Stomach (tissue), 9 donors: ENCODE data around the gene ABHD12B. TPM values are rescaled to one million over a fixed set of nuclear protein-coding genes. Genes with fewer than 3 reads are reported as not detected.

Source experiments
- DNase-seq, 2 donors: peaks; one replicate each; pipeline versions ENCODE4 v3.0.0 to v3.0.0-alpha.2; 2013 to 2019
- H3K27ac ChIP-seq, 5 donors: fragments of 200-600 bp in 4 of 5; sonication (generic) in 4 of 5; one replicate each; pipeline ENCODE4 v1.5.1; 2013 to 2019; ENCODE audit warnings: mild to moderate bottlenecking in 1 of 5, moderate library complexity in 1 of 5
- H3K27me3 ChIP-seq, 3 donors: fragments of 200-600 bp; sonication (generic); one replicate each; pipeline ENCODE4 v1.5.1; 2017 to 2019; ENCODE audit warnings: mixed run types in 1 of 3
- H3K36me3 ChIP-seq, 4 donors: fragments of 200-600 bp; sonication (generic); 1 replicate in 3 of 4; 2 replicates in 1 of 4; pipeline ENCODE4 v1.5.1; 2016 to 2019
- H3K4me1 ChIP-seq, 4 donors: fragments of 200-600 bp; sonication (generic); one replicate each; pipeline ENCODE4 v1.5.1; 2016 to 2019
- H3K4me3 ChIP-seq, 4 donors: fragments of 200-600 bp; sonication (generic) in 3 of 4; one replicate each; pipeline ENCODE4 v1.5.1; 2016 to 2019; ENCODE audit warnings: mild to moderate bottlenecking in 1 of 4
- H3K9me3 ChIP-seq, 4 donors: fragments of 200-600 bp; sonication (generic); one replicate each; pipeline ENCODE4 v1.5.1; 2016 to 2019
- CTCF ChIP-seq, 7 experiments: fragments of 450-650 bp in 4 of 7; fragments of 200-600 bp in 3 of 7; sonication (generic) in 3 of 7; IDR thresholded peaks; one replicate each; pipeline ENCODE4 v1.5.1; 2016 to 2019; ENCODE audit warnings: antibody characterized with exemption in 7 of 7, control low read depth in 2 of 7, mild to moderate bottlenecking in 1 of 7
- EP300 ChIP-seq: sonication (generic); formaldehyde crosslinking; IDR thresholded peaks from one replicate; pipeline ENCODE4 v1.6.1; 2017; ENCODE audit warnings: antibody characterized with exemption
- POLR2A ChIP-seq, 4 donors: fragments of 450-650 bp; IDR thresholded peaks; one replicate each; pipeline ENCODE4 v1.6.1; 2016; ENCODE audit warnings: antibody characterized with exemption in 4 of 4, control low read depth in 2 of 4, mild to moderate bottlenecking in 1 of 4, moderate library complexity in 1 of 4
- POLR2AphosphoS5 ChIP-seq, 3 donors: sonication (generic); formaldehyde crosslinking; IDR thresholded peaks; one replicate each; pipeline ENCODE4 v1.6.1; 2016; ENCODE audit warnings: antibody characterized with exemption in 3 of 3
- WGBS, 5 donors: extraction: QIAGEN DNeasy Blood & Tissue Kit in 3 of 5; methylation state at CpG; one replicate each; pipeline versions ENCODE4 v1.1.5 to v1.1.7; 2013 to 2018; 5-methylcytosine and 5-hydroxymethylcytosine counted together
- intact Hi-C: fragments of 100-400 bp; cut with DNase I; formaldehyde crosslinking; loops from one replicate; pipeline ENCODE4 v1.15.1; 2023; ENCODE audit warnings: low total_unique reads
- polyA plus RNA-seq, 3 donors: library from polyadenylated mRNA; stranded (reverse); fragments of 200-250 nt; gene quantifications; one replicate each; pipeline ENCODE4 v1.2.3, GENCODE V29; 2013
- total RNA-seq, 5 donors: library from RNA; depleted of rRNA; stranded (reverse); fragments of >200 nt; gene quantifications; one replicate each; pipeline versions ENCODE4 v1.1.0 to v1.2.3, GENCODE V29; 2014 to 2016
- donor health status: healthy with polysubstance abuse.
- donor health status: Bipolar disorder and iron deficiency.
- donor health status: healthy.

Gene ABHD12B
- total and polyA plus RNA-seq, 8 donors: 0.23 TPM; not detected in 7

DNA sequence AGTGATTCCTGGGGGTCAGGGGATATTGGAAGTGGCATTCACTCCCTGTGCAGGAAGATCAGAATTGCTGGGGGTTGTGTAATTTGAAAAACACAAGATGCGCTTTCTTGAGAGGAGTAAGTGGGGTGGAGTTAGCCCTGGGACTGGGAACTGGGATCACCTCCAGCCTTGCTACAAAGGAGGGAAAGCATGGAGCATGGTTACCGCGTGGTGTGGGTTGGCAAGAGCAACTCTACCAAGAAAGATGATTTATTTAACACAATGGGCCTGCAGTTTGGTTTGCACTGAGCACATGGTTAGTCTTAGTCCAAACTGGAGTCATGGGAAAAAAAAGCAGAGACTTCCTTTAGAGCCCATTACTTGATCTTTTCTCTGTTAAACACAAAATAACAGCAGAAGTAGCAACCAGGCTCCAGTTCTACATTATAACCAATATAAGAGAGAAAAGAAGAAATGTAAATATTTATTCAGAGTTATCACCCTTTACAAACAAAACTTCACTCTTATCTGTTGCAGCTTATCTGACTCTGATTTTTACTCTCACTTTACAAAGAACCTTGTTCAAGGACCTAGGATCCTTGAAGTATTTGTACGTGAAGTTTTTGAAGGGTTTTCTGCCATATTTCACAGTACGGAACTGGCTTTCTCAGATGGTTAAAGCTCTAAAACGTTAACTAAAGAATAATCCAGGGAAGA, 38.8 kb upstream of the ABHD12B start:
- peak overlapping the region in 1 of 5 donors; percentile 37 for H3K27ac ChIP-seq
- peaks cover 11 to 43% (median 37%) of the 10 kb centered on the region in 4 donors for H3K4me1 ChIP-seq
- 27 to 60% (median 44%) methylated on average over 6 of the region's 6 CpGs for WGBS, 5 donors
- TF ChIP-seq POLR2AphosphoS5 (IDR thresholded peaks at IDR 0.05) (no peak), CTCF (IDR thresholded peaks at IDR 0.05) (no peak)
- H3K4me3 ChIP-seq: no peak overlapping the region
- peaks cover 0 to 3% (median 0%) of the 10 kb centered on the region in 3 donors for H3K27me3 ChIP-seq
- no peaks in the 10 kb centered on the region for H3K36me3 ChIP-seq
- intact Hi-C loops: no loop called here
- H3K9me3 ChIP-seq: no peaks in the 10 kb centered on the region
- peak; percentile 31 to 32 for DNase-seq

- no peak for DNase-seq
- WGBS, 5 donors: 86 to 90% (median 88%) methylated on average over 5 of the region's 5 CpGs
Measured at GRCh38 chr14:50834802-50835276, 37.0 kb upstream of the ABHD12B start.

DNA sequence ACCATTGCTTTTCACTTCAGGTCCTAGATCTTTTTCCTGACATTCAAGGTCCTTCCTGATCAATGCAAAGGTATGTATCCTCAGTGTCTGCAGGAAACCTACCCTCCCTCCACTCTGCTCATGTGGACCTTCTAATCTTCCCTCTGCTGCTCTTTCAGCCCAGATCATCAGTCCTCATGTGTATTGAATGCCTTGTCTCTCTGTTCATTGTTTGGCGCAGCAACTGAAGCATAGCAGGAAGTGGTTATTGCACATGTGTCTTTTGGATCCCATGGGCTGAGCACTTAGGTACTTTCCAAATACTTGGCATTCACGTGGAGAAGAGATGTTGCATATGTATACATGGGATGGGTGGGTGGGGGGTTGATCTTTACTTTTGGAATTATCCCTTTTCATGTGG, 36.6 kb upstream of the ABHD12B start:
- no peaks in the 10 kb centered on the region for H3K9me3 ChIP-seq
- 53 to 66% (median 57%) methylated on average over 2 of the region's 2 CpGs for WGBS, 5 donors
- H3K27me3 ChIP-seq: peaks cover 0 to 4% (median 0%) of the 10 kb centered on the region in 3 donors
- no peak for TF ChIP-seq EP300
- TF ChIP-seq CTCF (IDR thresholded peaks at IDR 0.05): no peak
- no peak for TF ChIP-seq POLR2AphosphoS5 (IDR thresholded peaks at IDR 0.05)
- no peak for TF ChIP-seq POLR2A (IDR thresholded peaks at IDR 0.05)
- no peak overlapping the region for H3K27ac ChIP-seq
- H3K4me3 ChIP-seq: no peak overlapping the region
- intact Hi-C loops: no loop called here
- DNase-seq: peak in 1 of 2 donors; percentile 43
- peaks cover 11 to 22% (median 19%) of the 10 kb centered on the region in 4 donors for H3K4me1 ChIP-seq
- H3K36me3 ChIP-seq: no peaks in the 10 kb centered on the region

More at GRCh38 chr14:50834802-50835276, 37.0 kb upstream of the ABHD12B start:
- H3K9me3 ChIP-seq: no peaks in the 10 kb centered on the region
- no peaks in the 10 kb centered on the region for H3K36me3 ChIP-seq
- intact Hi-C loops: no loop called here
- peaks cover 11 to 25% (median 22%) of the 10 kb centered on the region in 4 donors for H3K4me1 ChIP-seq
- H3K27me3 ChIP-seq: peaks cover 0 to 4% (median 0%) of the 10 kb centered on the region in 3 donors
- H3K4me3 ChIP-seq: no peak overlapping the region
- no peak overlapping the region for H3K27ac ChIP-seq
- TF ChIP-seq POLR2A (IDR thresholded peaks at IDR 0.05) (no peak), EP300 (no peak), POLR2AphosphoS5 (IDR thresholded peaks at IDR 0.05) (no peak), CTCF (IDR thresholded peaks at IDR 0.05) (no peak)

DNA sequence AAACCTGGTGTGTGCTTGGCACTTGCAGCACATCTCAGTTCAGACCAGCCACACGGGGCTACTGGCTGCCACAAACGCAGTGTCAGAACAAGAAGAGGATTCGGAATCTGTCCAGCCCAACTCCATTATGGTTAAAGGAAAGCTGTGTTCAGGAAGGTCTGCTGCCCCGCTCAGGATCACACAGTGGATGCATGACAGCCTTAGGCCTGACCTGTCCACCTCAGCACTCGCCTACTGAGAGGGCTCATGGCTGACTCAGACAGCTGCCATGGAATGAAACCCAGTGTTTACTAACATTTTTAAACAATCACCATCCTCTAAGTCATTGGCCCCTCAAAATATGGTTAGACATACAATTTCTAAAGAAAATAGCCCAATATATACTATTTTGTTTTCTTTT, 35.3 kb upstream of the ABHD12B start:
- intact Hi-C loops: no loop called here
- no peak for TF ChIP-seq POLR2AphosphoS5 (IDR thresholded peaks at IDR 0.05)
- TF ChIP-seq EP300: no peak
- no peak for TF ChIP-seq CTCF (IDR thresholded peaks at IDR 0.05)
- no peak for TF ChIP-seq POLR2A (IDR thresholded peaks at IDR 0.05)

More for the DNA sequence above, 35.3 kb upstream of the ABHD12B start:
- Histone ChIP-seq H3K36me3 (no peaks in the 10 kb centered on the region), H3K27me3 (peaks cover 0 to 4% (median 0%) of the 10 kb centered on the region in 3 donors), H3K4me3 (no peak overlapping the region), H3K4me1 (peaks cover 9 to 18% (median 15%) of the 10 kb centered on the region in 4 donors), H3K9me3 (no peaks in the 10 kb centered on the region), H3K27ac (no peak overlapping the region)
- WGBS, 5 donors: 91 to 96% (median 94%) methylated on average over 5 of the region's 5 CpGs
- no peak for DNase-seq
